CD4-positive, alpha-beta T cell treated with Interleukin-6 at 100 ng/mL for 8 hours (primary cell): ENCODE results near the gene CEP162.
"Not testable (repeated sequence)": the region's sequence is repeated elsewhere in the genome, so short reads cannot be mapped to it uniquely, and the experiment has no call there.

Source experiments
- DNase-seq: peaks from one replicate; pipeline ENCODE4 v3.0.0-alpha.2; 2020; ENCODE audit warnings: mixed read lengths, low spot score

The CEP162 gene

GRCh38 chr6:84227434-84228197 is at the start of gene CEP162:
Gene CEP162, minus strand, starts transcription at chr6:84227643. Its CDS starts 1,250 bp downstream, at chr6:84226393.
- peak; percentile 86 for DNase-seq

GRCh38 chr6:84274856-84275255 is 47.4 kb upstream of the CEP162 start:
- no peak for DNase-seq

- DNase-seq: no peak
Measured at GRCh38 chr6:84273048-84273809, 45.8 kb upstream of the CEP162 start.

GRCh38 chr6:84272298-84272697 is 44.9 kb upstream of the CEP162 start:
- DNase-seq: no peak

GRCh38 chr6:84271061-84271716 is 43.7 kb upstream of the CEP162 start:
- no peak for DNase-seq

GRCh38 chr6:84269947-84270733 is 42.7 kb upstream of the CEP162 start:
- no peak for DNase-seq

GRCh38 chr6:84268781-84269180 is 41.3 kb upstream of the CEP162 start:
- no peak for DNase-seq

- no peak for DNase-seq
Measured at GRCh38 chr6:84263557-84263956, 36.1 kb upstream of the CEP162 start.

- DNase-seq: no peak
Measured at GRCh38 chr6:84260926-84261325, 33.5 kb upstream of the CEP162 start.

- no peak for DNase-seq
Measured at GRCh38 chr6:84260196-84260595, 32.8 kb upstream of the CEP162 start.

GRCh38 chr6:84258866-84259265 is 31.4 kb upstream of the CEP162 start:
- DNase-seq: no peak

GRCh38 chr6:84258268-84258667 is 30.8 kb upstream of the CEP162 start:
- no peak for DNase-seq

GRCh38 chr6:84255641-84256040 is 28.2 kb upstream of the CEP162 start:
- no peak for DNase-seq

GRCh38 chr6:84253380-84253779 is 25.9 kb upstream of the CEP162 start:
- DNase-seq: no peak

- DNase-seq: no peak
Measured at GRCh38 chr6:84251891-84252539, 24.6 kb upstream of the CEP162 start.

GRCh38 chr6:84249724-84250123 is 22.3 kb upstream of the CEP162 start:
- no peak for DNase-seq

GRCh38 chr6:84244416-84245081 is 17.1 kb upstream of the CEP162 start:
- not testable (repeated sequence) for DNase-seq

- no peak for DNase-seq
Measured at GRCh38 chr6:84243240-84243639, 15.8 kb upstream of the CEP162 start.

- no peak for DNase-seq
Measured at GRCh38 chr6:84242265-84242664, 14.8 kb upstream of the CEP162 start.

- DNase-seq: no peak
Measured at GRCh38 chr6:84228198-84228543, 728 bp upstream of the CEP162 start.

- no peak for DNase-seq
Measured at GRCh38 chr6:84227044-84227433, 404 bp downstream of the CEP162 start.
